ENCODE results near the gene IGSF8. TPM values are rescaled to one million over a fixed set of nuclear protein-coding genes. Genes with fewer than 3 reads are reported as not detected.

IGSF8 gene
- total RNA-seq, 1 donor from 2014 or later: 21.6 TPM

- no peak overlapping the region for H3K27ac ChIP-seq
- TF ChIP-seq POLR2AphosphoS5 (IDR thresholded peaks at IDR 0.05; ENCODE audit: insufficient read depth in 1 of 2, low read depth in 1 of 2) (no peak), CTCF (IDR thresholded peaks at IDR 0.05) (no peak), POLR2A (IDR thresholded peaks at IDR 0.05) (no peak)
- H3K36me3 ChIP-seq: no peaks in the 10 kb centered on the region
- H3K27me3 ChIP-seq: no peaks in the 10 kb centered on the region
- no peak for DNase-seq (ENCODE audit: extremely low spot score in 2 of 2)
- peaks cover 15% of the 10 kb centered on the region for H3K4me1 ChIP-seq
- peak overlapping the region in 1 of 2 donors; percentile 28 for H3K4me3 ChIP-seq
- no peaks in the 10 kb centered on the region for H3K9me3 ChIP-seq
- intact Hi-C loops (cut with DNase I): no loop called here
These were observed 19.3 kb upstream of the IGSF8 start for GRCh38 chr1:160117709-160118183.

- Histone ChIP-seq H3K9me3 (no peaks in the 10 kb centered on the region), H3K36me3 (no peaks in the 10 kb centered on the region), H3K27me3 (no peaks in the 10 kb centered on the region), H3K4me1 (peaks cover 15% of the 10 kb centered on the region), H3K4me3 (peak overlapping the region; percentile 28 to 37), H3K27ac (no peak overlapping the region)
- no peak for TF ChIP-seq POLR2A (IDR thresholded peaks at IDR 0.05)
- no peak for TF ChIP-seq POLR2AphosphoS5 (IDR thresholded peaks at IDR 0.05; ENCODE audit: insufficient read depth in 1 of 2, low read depth in 1 of 2)
- TF ChIP-seq CTCF (IDR thresholded peaks at IDR 0.05): no peak
- intact Hi-C loops (cut with DNase I): no loop called here
- no peak for DNase-seq (ENCODE audit: extremely low spot score in 2 of 2)
These were observed 18.9 kb upstream of the IGSF8 start for GRCh38 chr1:160117300-160117699.

GRCh38 chr1:160116283-160117147 lies 18.1 kb upstream of the IGSF8 start:
- Histone ChIP-seq H3K36me3 (no peaks in the 10 kb centered on the region), H3K27ac (no peak overlapping the region), H3K4me1 (peaks cover 15% of the 10 kb centered on the region), H3K9me3 (no peaks in the 10 kb centered on the region), H3K4me3 (peak overlapping the region; percentile 28 to 37), H3K27me3 (no peaks in the 10 kb centered on the region)
- intact Hi-C loops (cut with DNase I): no loop called here
- TF ChIP-seq CTCF (IDR thresholded peaks at IDR 0.05): no peak
- no peak for TF ChIP-seq POLR2AphosphoS5 (IDR thresholded peaks at IDR 0.05; ENCODE audit: insufficient read depth in 1 of 2, low read depth in 1 of 2)
- TF ChIP-seq POLR2A (IDR thresholded peaks at IDR 0.05): no peak
- no peak for DNase-seq (ENCODE audit: extremely low spot score in 2 of 2)

- DNase-seq (ENCODE audit: extremely low spot score in 2 of 2): no peak
- intact Hi-C loops (cut with DNase I): no loop called here
- H3K27me3 ChIP-seq: no peaks in the 10 kb centered on the region
- no peaks in the 10 kb centered on the region for H3K36me3 ChIP-seq
- H3K4me1 ChIP-seq: peaks cover 15% of the 10 kb centered on the region
- no peaks in the 10 kb centered on the region for H3K9me3 ChIP-seq
- H3K4me3 ChIP-seq: peak within 1 kb of the TSS; percentile 28 to 37
- H3K27ac ChIP-seq: no peak within 1 kb of the TSS
- no peak for TF ChIP-seq POLR2A (IDR thresholded peaks at IDR 0.05)
- no peak for TF ChIP-seq POLR2AphosphoS5 (IDR thresholded peaks at IDR 0.05; ENCODE audit: insufficient read depth in 1 of 2, low read depth in 1 of 2)
- no peak for TF ChIP-seq CTCF (IDR thresholded peaks at IDR 0.05)
These were observed 17.3 kb upstream of the IGSF8 start, which contains the start of gene ATP1A2 for GRCh38 chr1:160115545-160116282. Gene ATP1A2 (plus strand): TSS chr1:160115759. CDS start chr1:160115862, 103 bp downstream.

Measured in vagina (tissue), 2 donors.